Measurements from ENCODE around the gene UBE2N. TPM values are rescaled to one million over a fixed set of nuclear protein-coding genes. Genes with fewer than 3 reads are reported as not detected.

UBE2N gene, protein sequence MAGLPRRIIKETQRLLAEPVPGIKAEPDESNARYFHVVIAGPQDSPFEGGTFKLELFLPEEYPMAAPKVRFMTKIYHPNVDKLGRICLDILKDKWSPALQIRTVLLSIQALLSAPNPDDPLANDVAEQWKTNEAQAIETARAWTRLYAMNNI
- 189 TPM for polyA plus RNA-seq (2012; ENCODE audit: low read depth, missing spikeins)

DNA sequence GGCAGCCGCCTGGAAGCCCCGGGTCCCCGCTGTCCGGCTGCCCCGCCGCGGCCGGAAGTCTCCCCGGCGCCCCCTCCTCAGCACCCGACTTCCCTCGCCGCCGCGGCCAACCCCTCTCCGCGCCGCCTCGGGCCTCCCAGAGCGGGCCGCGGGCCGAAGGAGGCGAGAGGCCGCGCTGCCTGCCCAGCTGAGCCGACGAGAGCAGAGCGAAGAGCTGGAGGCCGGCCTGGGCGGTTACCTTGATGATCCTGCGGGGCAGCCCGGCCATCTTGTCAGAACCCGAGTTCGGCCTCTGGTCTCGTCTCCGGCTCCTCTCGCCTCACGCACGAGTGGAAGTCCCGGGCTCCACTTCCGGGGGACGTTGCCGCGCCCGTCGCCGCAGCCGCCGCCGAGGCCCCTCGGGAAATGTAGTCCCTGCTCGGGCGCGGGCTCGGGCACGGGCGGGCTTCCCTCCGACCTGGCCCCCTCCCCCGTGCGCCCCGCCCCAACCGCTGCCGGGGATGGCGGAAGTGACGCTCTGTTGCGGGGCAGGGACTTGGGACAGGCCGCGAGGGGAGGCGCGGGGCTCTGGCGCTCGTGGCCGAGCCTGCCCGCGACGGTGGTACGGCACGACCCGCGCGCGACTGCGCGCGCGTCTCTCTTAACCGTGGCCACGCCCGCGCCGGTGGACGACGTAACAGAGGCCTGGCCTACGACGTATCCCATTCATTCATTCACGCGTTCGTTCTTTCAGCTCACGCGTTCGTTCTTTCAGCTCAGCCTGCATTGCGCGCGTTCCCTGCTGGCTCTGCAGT lies at the start of gene UBE2N:
Gene UBE2N (minus strand): TSS at position 331 of the 794 bp plus-strand sequence. CDS start 63 bp downstream, at position 268.
- no peak for TF ChIP-seq SPI1 (IDR thresholded peaks at IDR 0.05; ENCODE audit: low read depth, low read length)
- peak; percentile 26; the same call in 1 of the 2 replicates for TF ChIP-seq POU2F2 (IDR thresholded peaks at IDR 0.05; ENCODE audit: low read depth, low read length)
- peak; percentile 84 for TF ChIP-seq TAF1 (IDR thresholded peaks at IDR 0.05; ENCODE audit: low read depth, low read length)
- TF ChIP-seq POLR2AphosphoS5 (IDR thresholded peaks at IDR 0.05; ENCODE audit: low read depth, low read length): peak; percentile 51; the same call in 1 of the 2 replicates
- TF ChIP-seq POLR2A (IDR thresholded peaks at IDR 0.05; ENCODE audit: low read depth, low read length): peak; percentile 80
- FAIRE-seq (peak; percentile 94), DNase-seq (ENCODE audit: insufficient read length, low spot score) (peak; percentile 77)

DNA sequence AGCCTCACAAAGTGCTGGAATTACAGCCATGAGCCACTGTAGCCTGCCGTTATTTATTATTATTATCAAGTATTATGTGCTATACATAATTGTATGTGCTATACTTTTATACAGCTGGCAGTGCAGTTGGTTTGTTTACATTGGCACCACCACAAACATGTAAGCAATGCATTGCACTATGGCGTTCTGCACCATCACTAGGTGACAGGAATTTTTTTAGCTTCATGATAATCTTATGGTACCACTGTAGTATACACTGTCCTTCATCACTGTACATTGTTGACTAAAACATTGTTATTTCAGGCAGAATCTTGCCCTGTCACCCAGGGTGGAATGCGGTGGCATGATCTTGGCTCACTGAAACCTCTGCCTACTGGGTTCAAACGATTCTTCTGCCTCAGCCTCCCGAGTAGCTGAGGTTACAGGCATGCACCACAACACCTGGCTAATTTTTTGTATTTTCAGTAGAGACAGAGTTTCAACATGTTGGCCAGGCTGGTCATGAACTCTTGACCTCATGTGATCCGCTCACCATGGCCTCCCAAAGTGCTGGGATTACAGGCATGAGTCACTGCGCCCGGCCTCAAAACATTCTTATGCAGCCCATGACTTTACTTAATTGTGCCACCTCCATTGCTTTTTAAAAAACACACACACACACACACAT lies 42.7 kb upstream of the UBE2N start:
- FAIRE-seq: no peak
- DNase-seq (ENCODE audit: insufficient read length, low spot score): no peak
- no peak for TF ChIP-seq POU2F2 (IDR thresholded peaks at IDR 0.05; ENCODE audit: low read depth, low read length)

DNA sequence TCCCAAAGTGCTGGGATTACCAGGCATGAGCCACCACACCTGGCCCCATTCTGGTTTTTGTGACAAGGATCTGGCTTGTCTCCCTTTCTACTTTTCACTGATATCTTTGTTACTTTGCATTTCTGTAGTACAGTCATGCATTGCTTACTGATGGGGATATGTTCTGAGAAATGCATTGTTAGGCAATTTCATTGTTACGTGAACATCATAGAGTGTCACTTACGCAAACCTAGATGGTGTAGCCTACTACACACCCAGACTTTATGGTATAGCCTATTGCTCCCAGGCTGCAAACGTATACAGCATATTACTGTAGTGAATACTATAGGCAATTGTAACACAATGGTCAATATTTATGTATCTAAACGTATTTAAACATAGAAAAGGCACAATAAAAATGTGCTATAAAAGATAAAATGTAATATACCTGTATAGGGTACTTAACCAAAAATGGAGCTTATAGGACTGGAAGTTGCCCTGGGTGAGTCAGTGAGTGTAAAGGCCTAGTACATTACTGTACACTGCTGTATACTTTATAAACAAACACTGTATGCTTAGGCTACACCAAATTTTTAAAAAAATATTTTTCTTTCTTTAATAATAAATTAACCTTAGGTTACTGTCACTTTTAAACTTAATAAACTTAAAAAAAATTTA lies 41.5 kb upstream of the UBE2N start:
- DNase-seq (ENCODE audit: insufficient read length, low spot score) (no peak), FAIRE-seq (no peak)
- no peak for TF ChIP-seq TAF1 (IDR thresholded peaks at IDR 0.05; ENCODE audit: low read depth, low read length)
- TF ChIP-seq POLR2A (IDR thresholded peaks at IDR 0.05; ENCODE audit: low read depth, low read length): no peak
- no peak for TF ChIP-seq PAX5 (IDR thresholded peaks at IDR 0.05; ENCODE audit: insufficient read depth, low read length, severe bottlenecking)
- no peak for TF ChIP-seq POU2F2 (IDR thresholded peaks at IDR 0.05; ENCODE audit: low read depth, low read length)
- TF ChIP-seq POLR2AphosphoS5 (IDR thresholded peaks at IDR 0.05; ENCODE audit: low read depth, low read length): no peak
- no peak for TF ChIP-seq SPI1 (IDR thresholded peaks at IDR 0.05; ENCODE audit: low read depth, low read length)

DNA sequence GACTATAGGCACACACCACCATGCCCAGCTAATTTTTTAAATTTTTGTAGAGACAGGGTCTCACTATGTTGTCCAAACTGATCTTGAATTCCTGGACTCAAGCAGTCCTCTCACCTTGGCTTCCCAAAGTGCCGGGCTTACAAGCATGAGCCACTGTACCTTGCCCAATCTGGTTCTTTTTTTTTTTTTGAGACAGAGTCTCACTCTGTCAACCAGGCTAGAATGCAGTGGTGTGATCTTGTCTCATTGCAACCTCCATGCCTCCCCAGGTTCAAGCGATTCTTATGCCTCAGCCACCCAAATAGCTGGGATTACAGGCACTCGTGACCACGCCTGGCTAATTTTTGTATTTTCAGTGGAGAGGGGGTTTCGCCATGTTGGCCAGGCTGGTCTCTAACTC lies 41.0 kb upstream of the UBE2N start:
- no peak for TF ChIP-seq PAX5 (IDR thresholded peaks at IDR 0.05; ENCODE audit: insufficient read depth, low read length, severe bottlenecking)
- TF ChIP-seq TAF1 (IDR thresholded peaks at IDR 0.05; ENCODE audit: low read depth, low read length): no peak
- TF ChIP-seq POLR2A (IDR thresholded peaks at IDR 0.05; ENCODE audit: low read depth, low read length): no peak
- TF ChIP-seq POLR2AphosphoS5 (IDR thresholded peaks at IDR 0.05; ENCODE audit: low read depth, low read length): no peak
- TF ChIP-seq SPI1 (IDR thresholded peaks at IDR 0.05; ENCODE audit: low read depth, low read length): no peak
- no peak for TF ChIP-seq POU2F2 (IDR thresholded peaks at IDR 0.05; ENCODE audit: low read depth, low read length)
- FAIRE-seq (no peak), DNase-seq (ENCODE audit: insufficient read length, low spot score) (no peak)

DNA sequence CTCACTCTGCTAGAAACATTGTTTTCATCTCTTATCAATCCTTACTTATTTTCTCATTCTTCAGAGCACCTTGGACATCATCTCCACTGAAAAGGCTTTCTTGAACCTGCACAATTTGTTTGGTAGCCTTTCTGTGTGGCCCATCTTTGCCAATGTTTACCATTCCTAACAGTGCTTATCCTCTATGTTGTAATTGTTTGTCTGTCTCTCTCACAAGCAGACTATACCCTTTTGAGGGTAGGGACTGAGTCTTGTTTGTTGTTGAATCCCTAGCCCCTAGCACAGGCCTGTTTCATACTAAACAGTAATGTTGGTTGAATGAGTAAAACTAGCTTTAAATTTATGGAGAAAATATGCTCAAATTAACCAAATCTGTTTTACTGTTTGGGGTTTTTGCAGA lies 34.8 kb upstream of the UBE2N start:
- TF ChIP-seq POLR2A (IDR thresholded peaks at IDR 0.05; ENCODE audit: low read depth, low read length) (no peak), SPI1 (IDR thresholded peaks at IDR 0.05; ENCODE audit: low read depth, low read length) (no peak), POLR2AphosphoS5 (IDR thresholded peaks at IDR 0.05; ENCODE audit: low read depth, low read length) (no peak), POU2F2 (IDR thresholded peaks at IDR 0.05; ENCODE audit: low read depth, low read length) (no peak), PAX5 (IDR thresholded peaks at IDR 0.05; ENCODE audit: insufficient read depth, low read length, severe bottlenecking) (no peak)
- DNase-seq (ENCODE audit: insufficient read length, low spot score): no peak
- no peak for FAIRE-seq

DNA sequence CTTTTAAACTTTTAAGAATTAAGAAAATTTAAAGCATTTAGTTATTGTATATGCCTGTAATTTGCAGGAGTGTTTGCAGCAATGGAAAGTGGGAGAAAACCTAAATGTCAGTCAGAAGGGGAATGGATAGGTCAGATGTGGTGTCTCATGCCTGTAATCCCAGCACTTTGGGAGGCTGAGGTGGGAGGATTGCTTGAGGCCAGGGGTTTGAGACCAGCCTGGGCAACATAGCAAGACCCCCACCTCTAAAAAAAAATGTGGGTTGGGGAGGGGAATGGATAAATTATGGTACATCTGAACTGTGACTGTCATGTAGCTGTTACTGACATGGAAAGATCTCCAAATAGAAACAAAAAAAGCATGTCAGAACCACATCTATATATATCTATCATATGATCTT lies 27.6 kb upstream of the UBE2N start:
- TF ChIP-seq TAF1 (IDR thresholded peaks at IDR 0.05; ENCODE audit: low read depth, low read length) (no peak), SPI1 (IDR thresholded peaks at IDR 0.05; ENCODE audit: low read depth, low read length) (no peak), POU2F2 (IDR thresholded peaks at IDR 0.05; ENCODE audit: low read depth, low read length) (no peak), POLR2A (IDR thresholded peaks at IDR 0.05; ENCODE audit: low read depth, low read length) (no peak), POLR2AphosphoS5 (IDR thresholded peaks at IDR 0.05; ENCODE audit: low read depth, low read length) (no peak), PAX5 (IDR thresholded peaks at IDR 0.05; ENCODE audit: insufficient read depth, low read length, severe bottlenecking) (no peak)
- no peak for DNase-seq (ENCODE audit: insufficient read length, low spot score)
- FAIRE-seq: no peak

DNA sequence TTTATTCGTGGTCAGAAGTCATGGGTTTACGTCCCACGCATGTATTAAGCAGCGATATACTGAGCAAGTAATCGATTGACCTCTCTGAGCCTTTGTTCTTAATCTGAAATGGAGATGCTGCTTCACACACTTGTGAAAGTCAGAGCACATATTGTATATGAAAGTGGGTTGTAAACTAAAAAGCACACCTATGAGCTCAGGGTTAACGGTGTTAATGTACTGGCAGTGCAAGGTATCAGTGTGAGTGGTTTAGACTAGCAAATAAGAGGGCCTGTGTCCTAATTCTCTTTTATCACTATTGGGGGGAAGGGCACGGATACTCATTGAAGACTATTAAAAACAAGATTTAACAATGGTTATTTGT lies 26.2 kb upstream of the UBE2N start:
- no peak for TF ChIP-seq POLR2A (IDR thresholded peaks at IDR 0.05; ENCODE audit: low read depth, low read length)
- TF ChIP-seq TAF1 (IDR thresholded peaks at IDR 0.05; ENCODE audit: low read depth, low read length): no peak
- no peak for TF ChIP-seq PAX5 (IDR thresholded peaks at IDR 0.05; ENCODE audit: insufficient read depth, low read length, severe bottlenecking)
- TF ChIP-seq SPI1 (IDR thresholded peaks at IDR 0.05; ENCODE audit: low read depth, low read length): no peak
- TF ChIP-seq POLR2AphosphoS5 (IDR thresholded peaks at IDR 0.05; ENCODE audit: low read depth, low read length): no peak
- TF ChIP-seq POU2F2 (IDR thresholded peaks at IDR 0.05; ENCODE audit: low read depth, low read length): no peak
- no peak for FAIRE-seq
- DNase-seq (ENCODE audit: insufficient read length, low spot score): no peak

DNA sequence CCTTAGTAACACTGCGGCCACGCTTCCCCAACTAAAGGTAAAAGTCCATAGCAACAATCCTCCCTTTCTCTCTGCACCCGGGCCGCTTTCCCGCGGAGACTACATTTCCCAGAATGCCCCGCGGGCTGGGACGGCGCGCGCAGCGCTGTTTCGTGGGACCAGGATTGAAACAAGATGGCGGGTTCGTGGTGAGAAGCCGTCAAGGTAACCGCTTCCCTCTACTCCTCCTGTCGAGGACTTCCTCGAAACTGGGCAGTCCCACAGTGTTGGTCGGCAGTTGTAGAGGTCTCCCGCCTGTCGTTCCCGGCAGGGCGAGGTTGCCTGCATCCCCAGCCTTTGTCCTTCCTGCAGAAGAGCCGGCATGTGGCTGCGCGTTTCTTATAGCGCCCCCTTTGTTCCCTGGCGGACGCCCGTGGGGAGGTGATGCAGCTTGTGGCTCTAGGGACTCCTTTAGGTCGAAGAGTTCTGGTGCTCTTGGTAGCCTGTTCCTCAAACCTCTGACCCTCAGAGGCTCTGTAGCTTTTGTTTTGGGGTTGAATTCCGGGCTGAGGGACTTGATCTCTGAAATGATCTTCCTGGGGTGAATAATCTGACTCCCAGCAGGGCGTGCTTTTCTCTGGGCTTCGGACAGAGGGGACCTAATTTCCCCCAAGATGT lies 25.7 kb upstream of the UBE2N start, which contains the start of gene MRPL42:
Gene MRPL42 (plus strand): TSS at position 164 of the 657 bp plus-strand sequence. CDS start 1,772 bp downstream, outside the sequence.
- DNase-seq (ENCODE audit: insufficient read length, low spot score) (peak; percentile 46), FAIRE-seq (peak; percentile 97)
- TF ChIP-seq TAF1 (IDR thresholded peaks at IDR 0.05; ENCODE audit: low read depth, low read length) (peak; percentile 88), PAX5 (IDR thresholded peaks at IDR 0.05; ENCODE audit: insufficient read depth, low read length, severe bottlenecking) (no peak), SPI1 (IDR thresholded peaks at IDR 0.05; ENCODE audit: low read depth, low read length) (peak; percentile 19; the same call in 1 of the 2 replicates), POU2F2 (IDR thresholded peaks at IDR 0.05; ENCODE audit: low read depth, low read length) (peak; percentile 70), POLR2AphosphoS5 (IDR thresholded peaks at IDR 0.05; ENCODE audit: low read depth, low read length) (peak; percentile 92), POLR2A (IDR thresholded peaks at IDR 0.05; ENCODE audit: low read depth, low read length) (peak; percentile 93)

Measured in GM12891 (cell line).